Endothelial cell of umbilical vein (primary cell): ENCODE results near the gene OR4E2. TPM values are rescaled to one million over a fixed set of nuclear protein-coding genes. Genes with fewer than 3 reads are reported as not detected.
"Not testable (repeated sequence)": the region's sequence is repeated elsewhere in the genome, so short reads cannot be mapped to it uniquely, and the experiment has no call there.

Experiments used
- BruUV-seq: library from RNA; stranded (reverse); fragments of 400-500 nt; replicated peaks from 2 replicates; lab custom pipeline; 2021; lab: Mats Ljungman, UMichigan
- CTCF ChIA-PET: fragments of 300-600, 350-600 bp; sonication (Branson Sonifier 250); formaldehyde crosslinking; loops from one replicate; lab custom pipeline; 2021; ENCODE audit warnings: antibody characterized with exemption, inconsistent platforms; lab: Charles Lee
- POLR2A ChIA-PET: fragments of 300-600, 350-600 bp; sonication (Branson Sonifier 250); formaldehyde crosslinking; loops from one replicate; lab custom pipeline; 2021; ENCODE audit warnings: antibody characterized with exemption, inconsistent platforms; lab: Charles Lee
- DNase-seq: peaks from one replicate; pipeline ENCODE4 v3.0.0-alpha.2; 2011; ENCODE audit warnings: low read depth, low spot score
- FAIRE-seq: peaks from 2 replicates; lab custom pipeline; 2011; peaks lifted over from hg19 to GRCh38; lab: Jason Lieb, UNC
- H2AFZ ChIP-seq: 2 replicates; pipeline ENCODE4 v1.6.0; 2012; ENCODE audit warnings: low read depth, low read length, control low read depth, inconsistent platforms
- H3K27ac ChIP-seq: 2 replicates; pipeline ENCODE4 v1.5.1; 2011; ENCODE audit warnings: low read depth, mild to moderate bottlenecking, control low read depth, low read length, moderate library complexity; ENCODE audit not compliant: insufficient read depth
- H3K27me3 ChIP-seq, 2 experiments: 2 replicates each; pipeline versions ENCODE4 v1.6.0 to v1.6.1; 2011; ENCODE audit warnings: low read length in 2 of 2, mixed read lengths in 1 of 2; ENCODE audit not compliant: control insufficient read depth in 2 of 2, insufficient read depth in 2 of 2
- H3K36me3 ChIP-seq, 2 experiments: 2 replicates in 1 of 2; 3 replicates in 1 of 2; pipeline ENCODE4 v1.5.1; 2011; ENCODE audit warnings: low read length in 2 of 2, mild to moderate bottlenecking in 1 of 2, moderate library complexity in 1 of 2; ENCODE audit not compliant: control insufficient read depth in 2 of 2, insufficient read depth in 2 of 2; ENCODE audit errors: extremely low read depth in 1 of 2
- H3K4me1 ChIP-seq: 3 replicates; pipeline ENCODE4 v1.5.1; 2011; ENCODE audit warnings: mild to moderate bottlenecking, low read length; ENCODE audit not compliant: control insufficient read depth, insufficient read depth; ENCODE audit errors: extremely low read depth
- H3K4me2 ChIP-seq: 2 replicates; pipeline ENCODE4 v1.6.1; 2011; ENCODE audit warnings: low read length, control low read depth, mixed read lengths; ENCODE audit not compliant: insufficient read depth
- H3K4me3 ChIP-seq, 3 experiments: fragments of 200-600 bp in 1 of 3; sonication (generic), shearing (Covaris generic) in 1 of 3; replicated peaks in 1 of 3; 2 replicates each; pipeline ENCODE4 v1.5.1; 2011 to 2016; ENCODE audit warnings: control low read depth in 3 of 3, low read length in 3 of 3, mild to moderate bottlenecking in 2 of 3, inconsistent platforms in 1 of 3, low read depth in 1 of 3, moderate library complexity in 1 of 3; ENCODE audit not compliant: insufficient read depth in 1 of 3
- H3K79me2 ChIP-seq: 2 replicates; pipeline ENCODE4 v1.6.0; 2012; ENCODE audit warnings: low read length, inconsistent platforms; ENCODE audit not compliant: control insufficient read depth, insufficient read depth
- H3K9ac ChIP-seq: replicated peaks from 2 replicates; pipeline ENCODE3; 2011; ENCODE audit warnings: low read length, control low read depth; ENCODE audit not compliant: insufficient read depth; ENCODE audit errors: extremely low read depth
- H3K9me1 ChIP-seq: replicated peaks from 3 replicates; pipeline ENCODE4 v1.6.0; 2011; ENCODE audit warnings: mild to moderate bottlenecking, low read length; ENCODE audit not compliant: control insufficient read depth, insufficient read depth; ENCODE audit errors: extremely low read depth
- H3K9me3 ChIP-seq: replicated peaks from 2 replicates; pipeline ENCODE4 v1.5.1; 2012; ENCODE audit warnings: low read length, inconsistent platforms; ENCODE audit not compliant: control insufficient read depth, insufficient read depth
- H4K20me1 ChIP-seq: replicated peaks from 2 replicates; pipeline ENCODE3; 2011; ENCODE audit warnings: mild to moderate bottlenecking, low read length; ENCODE audit not compliant: control insufficient read depth, insufficient read depth; ENCODE audit errors: extremely low read depth
- POLR2A ChIP-seq: IDR thresholded peaks from 2 replicates; pipeline ENCODE4 v1.6.1; 2012; ENCODE audit warnings: low read depth, mild to moderate bottlenecking, control low read depth, low read length
- dilution Hi-C: fragments of 300-500 bp; cut with MboI; formaldehyde crosslinking; loops from one replicate; pipeline ENCODE4 v1.15.0; 2019; ENCODE audit warnings: low sequenced_read_pairs; ENCODE audit not compliant: extremely low pct_ligation_motif_present
- intact Hi-C: fragments of 100-400 bp; cut with micrococcal nuclease; formaldehyde crosslinking; loops from one replicate; pipeline ENCODE4 v1.10.0; 2022
- polyA plus RNA-seq, 4 experiments: library from polyadenylated mRNA; depleted of rRNA in 3 of 4; stranded (reverse) in 3 of 4; unstranded in 1 of 4; fragments of >200 nt; gene quantifications; 2 replicates each; pipeline versions ENCODE4 v1.2.1 to v1.2.3, GENCODE V29; 2011 to 2012; ENCODE audit warnings: missing spikeins in 1 of 4
- total RNA-seq: library from RNA; stranded (reverse); gene quantifications from 2 replicates; pipeline ENCODE4 v1.2.3, GENCODE V29; 2021

Gene OR4E2
- total and polyA plus RNA-seq, 2 donors (not counting 3 experiments of a cell fraction or from before 2014, with no cell fraction given), result not detected

DNA sequence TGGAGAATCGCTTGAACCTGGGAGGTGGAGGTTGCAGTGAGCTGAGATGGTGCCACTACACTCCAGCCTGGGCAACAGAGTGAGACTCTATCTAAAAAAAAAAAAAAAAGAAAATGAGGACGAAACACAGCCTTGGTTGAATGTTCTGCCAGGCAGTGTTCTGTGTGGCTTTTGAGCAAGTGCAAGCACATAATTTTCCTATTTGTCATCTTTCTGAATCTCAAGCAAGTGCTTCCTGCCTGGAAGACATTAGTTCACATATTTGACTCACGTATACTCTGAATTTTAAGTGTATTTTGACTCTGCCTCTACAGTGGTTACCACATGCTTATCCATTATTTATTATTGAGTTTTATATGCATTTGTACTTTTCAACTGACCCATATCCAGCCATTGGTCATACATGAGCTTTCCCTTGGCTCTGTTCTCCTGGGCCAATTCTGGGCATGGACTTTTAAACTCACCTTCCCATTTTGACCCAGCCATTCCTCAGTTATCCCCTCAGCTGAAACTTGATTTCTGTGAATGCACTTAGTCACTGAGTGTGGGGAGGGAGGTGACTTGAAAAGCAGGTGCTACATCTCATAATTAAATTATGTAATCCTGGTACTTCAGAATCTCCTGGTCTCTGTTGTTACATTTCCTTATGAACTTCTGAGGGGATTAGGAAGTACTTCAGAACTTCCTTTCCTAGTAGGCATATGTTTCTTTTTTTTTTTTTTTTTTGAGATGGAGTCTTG is 27.0 kb upstream of the OR4E2 start:
- H2AFZ ChIP-seq, result no peak overlapping the region
- CTCF ChIA-PET, result no interaction called here
- H3K36me3 ChIP-seq, result no peaks in the 10 kb centered on the region
- no peak for DNase-seq
- H3K4me2 ChIP-seq, result no peak overlapping the region
- H4K20me1 ChIP-seq, result no peaks in the 10 kb centered on the region
- no peaks in the 10 kb centered on the region for H3K9me1 ChIP-seq
- no peak overlapping the region for H3K4me3 ChIP-seq
- no TSS peak for BruUV-seq
- H3K9me3 ChIP-seq, result no peaks in the 10 kb centered on the region
- intact Hi-C loops (no loop called here), dilution Hi-C loops (no loop called here)
- H3K79me2 ChIP-seq, result no peaks in the 10 kb centered on the region
- H3K9ac ChIP-seq, result no peak overlapping the region
- H3K4me1 ChIP-seq, result no peaks in the 10 kb centered on the region
- no peak for FAIRE-seq
- POLR2A ChIA-PET, result no interaction called here
- no peaks in the 10 kb centered on the region for H3K27me3 ChIP-seq
- H3K27ac ChIP-seq, result no peak overlapping the region
- TF ChIP-seq POLR2A, result no peak

DNA sequence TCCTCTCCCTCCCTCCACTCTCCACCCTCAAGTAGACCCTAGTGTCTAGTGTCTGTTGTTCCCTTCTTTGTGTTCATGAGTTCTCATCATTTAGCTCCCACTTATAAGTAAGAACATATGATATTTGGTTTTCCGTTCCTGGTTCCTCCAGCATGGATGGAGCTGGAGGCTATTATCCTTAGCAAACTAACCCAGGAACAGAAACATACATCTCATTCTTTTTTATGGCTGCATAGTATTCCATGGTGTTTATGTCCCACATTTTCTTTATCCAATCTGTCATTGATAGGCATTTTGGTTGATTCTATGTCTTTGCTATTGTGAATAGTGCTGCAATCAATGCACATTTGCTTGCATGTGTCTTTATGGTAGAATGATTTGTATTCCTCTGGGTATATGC is 23.1 kb upstream of the OR4E2 start:
- POLR2A ChIA-PET, H3K4me2 ChIP-seq, H3K9ac ChIP-seq, DNase-seq, H3K9me1 ChIP-seq, H3K4me3 ChIP-seq, dilution Hi-C loops, H2AFZ ChIP-seq, H3K9me3 ChIP-seq, H3K27me3 ChIP-seq, H3K79me2 ChIP-seq, intact Hi-C loops, H3K4me1 ChIP-seq, BruUV-seq, FAIRE-seq, H4K20me1 ChIP-seq, CTCF ChIA-PET, H3K36me3 ChIP-seq, H3K27ac ChIP-seq: not testable (repeated sequence)
